LHCN-M2 (cell line): ENCODE data around the gene AP2A2. TPM values are rescaled to one million over a fixed set of nuclear protein-coding genes. Genes with fewer than 3 reads are reported as not detected.

Experiments
- DNase-seq: peaks from one replicate; pipeline ENCODE4 v3.0.0-alpha.2; 2012; ENCODE audit warnings: low read depth
- polyA plus RNA-seq: library from polyadenylated mRNA; unstranded; fragments of >200 nt; gene quantifications from one replicate; pipeline ENCODE4 v1.2.1, GENCODE V29; 2012; ENCODE audit warnings: missing spikeins
- total RNA-seq: library from RNA; depleted of rRNA; stranded (reverse); fragments of >200 nt; gene quantifications from 2 replicates; pipeline ENCODE4 v1.2.3, GENCODE V29; 2014; rRNA removed

Gene AP2A2
- total RNA-seq: 39.0 and 40.3 TPM in 2 replicates
- 44.5 TPM for polyA plus RNA-seq

DNA sequence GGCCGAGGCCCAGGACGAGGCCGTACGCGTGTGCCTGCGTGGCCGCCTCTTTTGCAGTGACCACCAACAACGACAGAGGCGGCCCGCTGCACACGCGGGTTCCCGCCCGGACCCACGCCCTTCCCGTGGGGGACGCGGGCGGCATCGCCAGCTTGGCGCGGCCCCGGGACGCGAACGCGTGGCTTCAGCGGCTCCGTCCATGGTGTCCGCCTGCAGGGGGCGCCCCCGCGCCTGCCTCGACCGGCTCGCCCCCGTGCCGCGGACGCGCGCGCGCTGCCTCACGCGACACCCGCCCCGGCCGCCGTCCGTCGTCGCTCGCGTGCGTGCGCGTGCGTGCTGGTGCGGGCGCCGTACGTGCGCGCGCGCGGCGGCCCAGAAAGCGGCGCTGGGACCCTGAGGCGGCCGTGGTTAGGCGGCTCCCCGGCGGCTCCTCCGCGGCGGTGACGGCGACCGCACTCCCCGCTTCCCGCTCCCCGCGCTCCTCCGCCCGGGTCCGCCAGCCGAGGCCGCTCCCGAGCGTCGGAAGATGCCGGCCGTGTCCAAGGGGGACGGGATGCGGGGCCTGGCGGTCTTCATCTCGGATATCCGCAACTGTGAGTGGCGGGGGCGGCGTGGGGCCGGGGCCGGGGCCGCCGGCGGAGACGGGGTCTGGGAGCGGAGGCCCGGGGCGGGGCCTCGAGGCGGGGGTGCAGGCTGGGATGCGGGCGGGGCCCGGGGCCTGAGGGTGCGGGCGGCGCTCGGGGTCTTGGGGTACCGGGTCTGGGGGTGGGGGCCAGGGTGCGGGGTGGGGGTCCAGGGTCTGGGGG, at the start of gene AP2A2:
TSS of gene AP2A2 (plus strand) at position 375 of the 806 bp plus-strand sequence. CDS start at position 527, 152 bp downstream.
- peak; percentile 85 for DNase-seq

DNA sequence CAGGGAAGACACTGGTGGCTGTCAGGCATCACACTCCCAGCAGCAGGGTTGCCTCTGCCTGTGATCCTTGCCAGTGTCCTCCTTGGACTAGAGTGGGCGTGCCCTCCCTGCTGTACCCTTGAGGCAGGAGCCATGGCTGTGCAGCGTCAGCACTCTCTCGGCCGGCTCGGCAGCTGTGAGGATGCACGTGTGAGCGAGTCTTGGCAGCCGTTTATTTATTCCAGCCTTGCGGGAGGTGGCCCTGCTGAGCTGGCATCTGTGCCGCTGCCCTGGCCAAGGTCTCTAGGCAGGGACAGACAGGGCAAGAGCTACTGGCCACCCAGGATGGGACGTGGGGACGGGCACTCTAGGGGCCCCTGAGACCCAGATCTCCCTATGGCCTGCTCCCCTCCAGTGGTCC, 49.1 kb upstream of the AP2A2 start:
- DNase-seq: peak; percentile 16

DNA sequence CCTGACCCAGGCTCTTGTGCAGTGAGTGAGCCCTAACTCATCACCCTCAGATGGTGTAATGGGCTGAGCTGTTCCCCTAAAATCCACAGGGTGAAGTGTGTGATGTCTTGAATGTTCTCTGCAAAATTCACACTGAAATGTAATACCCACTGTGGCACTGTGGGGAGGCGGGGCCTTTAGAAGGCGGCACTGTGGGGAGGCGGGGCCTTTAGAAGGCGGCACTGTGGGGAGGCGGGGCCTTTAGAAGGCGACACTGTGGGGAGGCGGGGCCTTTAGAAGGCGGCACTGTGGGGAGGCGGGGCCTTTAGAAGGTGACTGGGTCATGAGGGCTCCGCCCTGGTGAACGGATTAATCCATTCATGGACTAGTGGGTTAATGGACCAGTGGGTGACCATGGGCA, 48.1 kb upstream of the AP2A2 start:
- DNase-seq: peak; percentile 34

DNA sequence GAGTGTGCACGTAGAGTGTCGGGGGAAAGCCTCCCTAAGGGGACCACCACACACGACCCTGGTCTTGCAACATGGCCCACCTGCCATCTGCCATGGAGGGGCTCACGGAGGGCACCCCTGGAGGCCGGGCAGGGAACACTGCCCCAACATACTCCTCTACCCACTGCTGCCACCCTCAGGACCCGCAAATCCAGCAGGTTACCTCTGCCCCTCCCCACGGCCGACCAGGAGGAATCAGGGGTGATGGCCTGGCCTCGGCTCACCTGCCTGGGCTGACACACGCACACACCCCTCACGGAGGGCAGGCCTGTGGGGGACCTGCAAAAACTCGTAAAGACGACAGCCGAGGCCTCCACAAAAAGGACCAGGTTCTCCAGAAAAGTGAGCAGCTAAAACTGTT, 45.2 kb upstream of the AP2A2 start:
- DNase-seq: no peak

DNA sequence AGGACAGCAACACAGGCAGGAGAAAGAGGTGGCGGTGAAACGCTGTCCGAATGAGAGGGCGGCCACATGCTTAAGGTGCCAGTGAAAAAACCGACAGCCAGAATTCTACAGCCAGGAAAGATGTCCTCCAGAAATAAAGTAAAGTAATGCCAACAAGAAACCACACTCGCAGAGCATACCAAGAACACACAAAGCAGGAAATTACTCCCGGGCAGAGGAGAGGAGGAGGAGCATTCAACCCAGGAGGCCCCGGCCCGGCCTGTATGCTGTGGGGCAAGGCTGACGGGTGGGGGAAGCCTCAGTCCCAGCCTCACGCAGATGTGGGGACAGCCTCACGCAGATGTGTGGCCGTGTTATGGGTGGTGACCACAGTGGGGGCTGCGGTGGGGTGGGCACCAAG, 43.1 kb upstream of the AP2A2 start:
- DNase-seq: no peak

DNA sequence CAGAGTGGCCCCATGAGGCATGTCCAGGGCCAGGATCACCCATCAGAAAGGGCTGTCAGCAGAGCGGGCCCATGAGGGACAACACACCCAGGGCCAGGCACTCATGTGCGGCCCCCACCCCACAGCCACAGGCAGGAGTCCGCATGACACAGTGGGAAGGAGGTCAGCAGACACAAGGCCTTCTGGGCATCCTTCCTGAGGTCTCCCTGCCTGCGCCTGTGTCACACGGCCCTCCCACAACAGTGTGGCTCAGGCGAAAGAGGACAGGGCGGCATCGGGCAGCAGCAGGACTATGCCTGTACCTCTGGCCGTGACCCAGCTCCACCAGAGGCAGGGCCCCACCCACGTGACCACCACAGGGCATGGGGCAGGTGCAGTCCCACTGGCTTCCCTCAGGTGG, 42.1 kb upstream of the AP2A2 start:
- no peak for DNase-seq

DNA sequence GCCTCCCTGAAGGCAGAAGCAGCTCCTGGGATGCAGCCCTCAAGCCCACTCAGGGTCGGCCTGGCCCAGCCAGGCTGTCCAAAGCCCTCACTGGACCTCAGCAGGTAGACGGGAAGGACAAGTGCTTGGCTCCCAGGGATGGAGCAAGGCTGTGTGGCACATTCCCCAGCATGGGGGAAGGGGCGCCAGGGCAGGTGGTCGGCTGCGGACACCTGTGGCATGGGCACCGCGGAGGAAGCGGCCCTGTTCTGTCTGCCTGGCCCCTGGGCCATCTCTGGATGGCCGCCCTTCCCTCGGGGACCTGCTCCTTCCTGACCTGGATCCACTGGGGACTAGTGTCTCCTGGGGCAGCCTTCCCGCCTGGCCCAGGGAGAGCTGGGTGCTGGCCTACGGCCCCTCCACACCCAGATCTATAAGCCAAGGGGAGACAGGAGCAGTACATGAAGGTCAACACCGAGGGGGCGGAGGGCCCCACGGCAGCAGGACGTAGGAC, 41.0 kb upstream of the AP2A2 start:
- no peak for DNase-seq

DNA sequence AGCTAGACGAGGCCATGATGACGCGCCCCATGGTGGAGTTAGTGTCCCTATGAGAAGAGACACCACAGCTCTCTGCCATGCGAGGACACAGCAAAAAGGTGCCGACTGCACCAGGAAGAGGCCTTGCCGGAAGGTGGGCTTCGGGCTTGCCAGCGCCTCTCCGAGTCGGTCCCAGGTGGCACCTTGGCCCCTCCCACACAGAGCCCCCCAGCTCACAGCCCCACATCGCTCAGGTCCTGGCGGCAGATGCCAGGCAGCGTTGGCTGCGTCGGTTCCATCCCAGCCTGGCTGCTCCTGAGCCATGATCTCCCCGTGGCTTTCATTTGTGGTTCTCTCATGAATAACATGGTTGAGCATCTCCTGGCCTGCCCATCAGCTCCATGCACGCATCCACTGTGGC, 39.1 kb upstream of the AP2A2 start:
- DNase-seq: no peak

DNA sequence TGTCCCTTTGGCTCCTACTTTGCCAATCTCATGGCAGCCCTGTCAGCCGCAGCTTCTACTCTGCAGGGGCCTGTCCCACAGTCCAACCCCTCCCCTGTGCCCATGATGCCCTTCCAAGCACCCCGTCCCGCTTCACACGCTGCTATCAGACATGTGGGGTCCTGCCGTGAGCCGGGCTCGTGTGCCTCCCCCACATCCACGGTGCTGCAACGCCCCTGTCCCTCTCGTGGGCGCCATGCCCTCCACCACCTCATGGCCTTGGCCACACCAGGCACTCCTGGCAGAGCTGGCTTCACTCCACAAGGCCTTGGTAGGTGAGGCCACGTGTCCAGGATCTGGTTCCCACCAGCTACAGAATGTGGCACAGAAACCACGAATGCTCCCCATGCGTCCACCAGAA, 38.1 kb upstream of the AP2A2 start:
- no peak for DNase-seq

DNA sequence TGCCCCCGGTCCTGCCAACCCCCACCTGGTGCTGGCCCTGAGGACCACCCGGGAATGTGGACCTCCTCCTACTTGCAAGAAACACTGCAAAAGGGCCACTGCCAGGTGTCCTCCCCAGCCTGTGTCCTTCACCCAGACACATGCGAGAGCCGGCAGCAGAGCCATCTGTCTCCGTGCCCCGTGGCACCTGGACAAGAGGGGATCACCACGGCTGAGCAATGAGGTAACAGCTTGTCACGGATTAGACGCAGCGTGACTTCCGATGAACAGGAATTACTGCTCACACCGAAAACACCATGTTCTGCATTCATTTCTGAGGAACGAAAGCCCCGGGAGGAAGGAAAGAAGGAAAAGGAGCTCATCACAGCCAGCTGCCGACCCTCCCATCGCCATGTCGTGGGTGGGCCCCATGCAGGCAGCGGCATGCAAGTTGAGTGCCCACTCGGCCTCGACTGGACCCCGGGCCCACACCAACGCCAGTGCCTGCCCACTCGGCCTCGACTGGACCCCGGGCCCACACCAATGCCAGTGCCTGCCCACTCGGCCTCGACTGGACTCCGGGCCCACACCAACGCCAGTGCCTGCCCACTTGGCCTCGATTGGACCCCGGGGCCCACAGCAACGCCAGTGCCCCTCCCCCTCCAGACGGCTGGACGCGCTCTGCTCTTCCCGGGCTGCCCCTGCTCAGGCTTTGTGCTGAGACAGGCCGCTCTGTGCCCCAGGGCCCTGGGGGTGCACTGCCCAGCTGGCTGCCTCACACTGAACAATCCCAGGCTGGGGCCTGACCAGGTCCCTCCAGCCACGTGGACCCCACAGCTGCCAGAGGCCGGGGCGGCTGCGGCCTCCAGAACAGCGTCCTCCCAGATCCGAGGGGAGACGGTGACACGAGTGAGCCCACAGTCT, 37.1 kb upstream of the AP2A2 start:
- DNase-seq: no peak

DNA sequence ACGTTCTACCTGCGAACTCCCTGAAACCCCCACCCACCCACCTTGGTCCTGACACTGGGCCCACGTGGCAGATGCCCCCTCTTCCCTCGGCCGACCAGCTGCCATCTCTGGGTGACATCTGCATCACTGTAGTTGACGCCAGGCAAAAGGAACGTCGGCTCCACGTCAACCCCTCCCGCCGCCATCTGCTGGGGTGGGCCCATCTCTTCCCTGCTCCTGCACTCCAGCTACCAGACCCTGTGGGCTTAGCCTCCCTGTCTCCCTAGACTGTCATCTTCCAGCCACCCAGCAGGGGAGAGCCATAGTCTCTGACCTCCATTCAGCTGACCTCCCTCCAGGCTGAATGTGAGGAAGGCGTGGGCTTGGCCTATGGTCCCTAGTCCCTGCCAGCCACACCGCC, 36.4 kb upstream of the AP2A2 start:
- no peak for DNase-seq

DNA sequence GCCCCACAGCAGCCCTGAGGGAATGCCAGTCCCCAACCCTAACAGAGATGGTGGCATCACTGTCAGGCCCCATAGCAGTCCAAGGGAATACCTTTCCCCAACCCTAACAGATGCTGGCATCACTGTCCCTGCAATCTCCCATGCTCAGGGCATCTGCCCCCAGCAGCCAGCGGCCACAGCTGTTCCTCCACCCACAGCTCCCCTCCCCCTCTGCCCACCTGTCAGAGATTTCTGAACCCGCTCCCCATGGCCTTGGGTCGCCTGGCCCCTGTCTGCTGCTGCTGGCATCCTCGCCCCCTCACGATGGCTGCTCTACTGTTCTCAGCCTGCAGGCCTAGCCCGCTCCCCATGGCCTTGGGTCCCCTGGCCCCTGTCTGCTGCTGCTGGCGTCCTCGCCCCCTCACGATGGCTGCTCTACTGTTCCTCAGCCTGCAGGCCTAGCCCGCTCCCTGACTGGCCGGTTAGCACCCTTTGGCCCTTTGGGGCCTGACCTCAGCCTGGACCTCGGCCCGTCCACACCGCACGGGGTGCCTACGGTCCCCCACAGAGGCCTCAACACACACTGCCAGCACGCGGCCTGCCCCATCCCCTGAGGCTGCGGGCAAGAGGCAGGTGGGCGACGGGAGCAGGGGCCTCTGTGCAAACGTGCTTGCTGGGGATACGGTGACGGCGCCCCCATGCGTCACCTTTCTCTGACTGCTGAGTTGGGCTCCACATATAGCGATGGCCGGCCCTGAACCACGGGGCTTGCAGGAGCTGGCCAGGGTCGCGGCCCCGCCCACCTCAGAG, 35.8 kb upstream of the AP2A2 start:
- DNase-seq: no peak

DNA sequence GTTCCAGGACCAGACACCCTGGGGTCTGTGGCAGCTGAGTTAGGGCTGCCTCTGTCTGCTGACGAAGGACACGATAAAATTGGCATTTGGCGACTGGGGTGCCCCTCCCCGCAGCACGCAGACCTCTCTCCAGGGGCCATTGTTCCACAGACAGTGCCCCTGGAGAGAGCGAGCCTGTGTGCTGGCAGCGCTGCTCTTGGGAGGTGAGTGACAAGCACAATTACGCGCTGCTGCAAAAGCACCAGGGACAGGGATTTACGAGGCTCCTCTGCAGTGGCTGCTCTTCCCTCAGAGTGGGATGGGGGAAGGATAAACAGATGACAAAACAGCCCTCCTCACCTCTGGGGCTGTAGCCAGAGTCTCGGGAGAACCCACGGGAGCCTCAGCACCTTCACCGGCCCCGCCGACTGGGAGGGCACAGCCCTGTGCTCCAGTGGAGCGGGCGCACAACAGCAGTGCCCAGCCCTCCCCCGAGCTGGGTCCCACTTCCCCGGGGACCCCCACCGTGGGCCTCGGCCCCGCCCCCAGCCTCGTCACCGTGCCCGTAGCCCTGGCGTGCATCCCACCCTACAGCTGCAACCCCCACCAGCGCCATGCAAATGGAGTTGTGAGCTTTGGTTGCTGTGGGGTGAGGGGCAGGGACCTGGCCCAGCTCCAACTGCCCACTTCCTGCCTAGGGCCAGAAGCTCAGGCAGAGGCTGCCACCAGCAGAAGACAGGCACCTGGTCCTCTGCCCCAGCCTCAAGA, 34.7 kb upstream of the AP2A2 start:
- no peak for DNase-seq

DNA sequence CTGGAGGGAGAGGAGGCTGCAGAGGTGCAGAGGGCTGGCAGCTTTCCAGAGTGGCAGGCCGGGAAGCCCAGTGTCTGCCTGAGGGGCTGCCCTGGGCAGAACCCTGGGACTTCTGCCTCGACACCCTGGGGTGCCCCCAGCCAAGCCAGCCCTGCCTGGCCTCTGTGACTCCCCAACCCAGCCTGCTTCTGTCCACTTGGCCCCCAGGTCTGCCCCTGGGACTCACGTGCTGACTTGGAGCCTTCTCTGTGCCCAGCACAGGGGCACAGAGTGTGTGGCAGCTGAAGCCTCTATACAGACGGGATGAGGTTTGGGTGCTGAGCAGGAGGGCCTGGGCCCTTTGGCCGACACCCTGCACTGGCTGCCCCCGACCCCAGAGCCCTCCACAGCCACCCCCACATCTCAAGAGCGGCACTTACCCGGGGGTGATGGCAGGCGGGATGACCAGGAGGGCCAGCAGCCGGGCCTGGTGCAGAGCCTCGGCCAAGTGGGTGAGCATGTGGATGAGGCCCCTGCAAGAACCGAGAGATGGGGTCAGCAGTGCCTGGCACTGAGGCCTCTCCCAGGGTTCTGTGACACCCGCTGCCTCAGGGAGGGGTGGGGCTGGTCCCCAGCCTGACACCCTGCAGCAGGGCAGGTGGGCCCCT, 32.5 kb upstream of the AP2A2 start:
- DNase-seq: no peak

DNA sequence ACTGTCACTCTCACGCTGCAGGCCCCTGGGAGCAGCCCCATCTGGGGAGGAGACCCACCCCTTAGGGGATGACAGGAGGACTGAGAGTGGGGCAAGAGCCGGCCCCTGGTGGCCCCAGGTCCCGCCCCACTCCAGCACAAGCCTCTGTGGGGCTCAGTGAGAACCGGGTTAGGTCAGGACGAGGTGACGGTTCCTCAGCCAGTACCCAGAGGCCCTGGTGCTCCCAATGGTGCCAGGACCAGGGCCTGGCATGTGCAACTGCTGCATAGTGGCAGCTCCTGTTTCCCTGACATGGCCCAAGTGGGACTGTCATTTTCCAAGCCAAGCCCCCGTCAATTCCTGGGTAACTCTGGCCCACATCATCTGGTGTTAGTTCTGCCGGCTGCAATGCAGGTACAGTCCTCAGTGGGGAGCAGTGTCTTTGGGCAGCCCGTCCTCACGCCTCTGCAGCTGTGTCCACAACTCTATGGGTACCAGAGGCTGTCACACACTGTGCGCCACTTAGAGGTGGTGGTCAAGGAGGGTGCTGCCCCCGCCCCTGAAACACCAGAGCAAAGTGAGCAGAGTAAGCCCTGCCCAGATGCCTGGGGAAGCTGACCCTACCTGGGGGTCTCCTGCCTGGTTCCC, 31.0 kb upstream of the AP2A2 start:
- no peak for DNase-seq

DNA sequence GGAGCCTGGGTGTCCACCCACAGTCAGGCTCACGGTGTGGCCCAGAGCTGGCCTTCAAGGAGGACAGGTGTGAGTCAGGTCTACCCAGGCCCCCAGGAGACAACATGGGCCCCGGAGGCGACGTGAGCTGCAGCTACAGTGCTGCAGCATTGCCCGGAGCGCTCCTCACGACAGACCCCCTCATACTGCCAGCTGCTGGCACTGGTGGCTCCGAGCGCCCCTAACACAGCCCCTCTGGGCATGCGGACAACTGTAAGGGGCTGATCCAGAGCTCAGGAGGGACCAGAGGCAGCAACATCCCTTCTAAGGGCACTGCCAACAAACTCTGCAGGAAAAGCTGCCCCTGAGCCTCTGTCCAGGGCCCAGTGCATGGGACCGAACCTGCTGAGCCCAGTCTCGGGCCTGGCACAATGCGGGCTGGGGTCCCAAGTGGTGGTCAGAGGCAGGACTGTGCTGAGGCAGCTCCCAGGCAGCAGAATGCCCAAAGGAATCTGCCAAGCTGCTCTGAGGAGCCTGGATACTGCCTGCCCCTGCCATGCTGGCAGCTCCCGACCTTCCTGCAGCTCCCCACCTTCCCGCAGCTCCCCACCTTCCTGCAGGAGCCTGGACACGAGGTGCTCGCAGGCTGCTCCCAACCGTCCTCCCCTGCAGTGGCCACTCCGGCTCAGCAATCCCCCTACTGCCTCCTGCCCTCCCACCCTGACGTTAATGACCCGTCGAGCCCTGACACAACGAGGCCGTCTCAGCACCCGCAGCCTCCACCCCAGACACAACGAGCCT, 30.1 kb upstream of the AP2A2 start:
- no peak for DNase-seq

DNA sequence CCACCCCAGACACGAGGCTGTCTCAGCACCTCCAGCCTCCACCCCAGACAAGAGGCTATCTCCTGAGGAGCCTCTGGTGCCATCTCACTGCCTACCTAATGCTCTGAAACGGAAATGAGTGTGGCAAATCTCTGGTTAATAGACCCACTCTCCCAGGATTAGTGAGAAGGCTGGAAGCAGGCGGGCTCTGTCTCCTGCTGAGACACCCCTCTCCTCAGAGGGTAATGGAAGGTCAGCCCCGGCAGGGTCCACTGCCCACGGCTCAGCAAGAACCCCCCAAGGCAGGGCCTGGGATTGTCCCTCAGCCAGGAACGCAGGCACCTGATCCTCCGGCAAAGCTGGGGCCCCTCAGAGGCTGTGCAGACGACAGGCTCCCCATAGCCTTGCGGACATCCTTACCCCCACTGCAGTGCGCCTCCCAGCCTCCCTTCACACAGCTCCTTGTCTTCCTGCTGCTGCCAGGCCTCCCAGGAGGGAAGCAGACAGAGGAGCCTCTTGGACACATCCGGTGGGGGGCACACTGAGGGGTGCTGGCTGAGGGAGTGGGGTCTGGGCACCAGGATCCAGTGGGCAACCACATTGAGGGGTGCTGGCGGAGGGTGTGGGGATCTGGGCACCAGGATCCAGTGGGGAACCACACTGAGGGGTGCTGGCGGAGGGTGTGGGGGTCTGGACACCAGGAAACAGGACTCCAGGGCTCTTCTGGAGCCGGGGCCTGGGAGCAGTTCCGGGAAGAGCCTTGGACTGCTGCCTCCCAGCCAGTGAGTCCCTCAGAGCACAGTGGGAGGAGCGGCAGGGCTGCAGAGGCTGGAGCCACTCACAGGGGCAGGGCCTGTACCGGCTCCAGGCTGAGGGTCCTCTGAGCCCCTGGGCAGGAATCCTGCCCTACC, 28.2 kb upstream of the AP2A2 start:
- DNase-seq: no peak

DNA sequence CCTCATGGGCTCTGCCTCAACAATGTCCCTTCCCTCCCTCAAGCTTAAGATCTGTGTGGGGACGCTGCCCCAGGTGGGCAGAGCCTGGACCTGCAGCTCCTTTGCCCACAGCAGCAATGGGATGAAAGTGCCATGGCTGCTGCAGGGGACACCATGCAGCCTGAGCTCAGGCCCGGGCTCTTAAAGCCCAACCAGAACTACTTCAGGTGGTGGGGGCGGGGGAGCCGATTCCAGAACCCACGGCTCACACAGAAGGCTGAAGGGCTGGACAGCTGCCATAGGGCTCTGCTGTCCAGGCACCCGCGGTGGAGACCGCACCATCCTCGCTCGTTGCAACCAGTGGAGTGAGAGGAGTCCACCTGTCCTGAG, 27.5 kb upstream of the AP2A2 start:
- no peak for DNase-seq
